Measurements from ENCODE around the gene USP30. TPM values are rescaled to one million over a fixed set of nuclear protein-coding genes. Genes with fewer than 3 reads are reported as not detected.

Gene USP30
- total and polyA plus RNA-seq, 8 donors, result 3.2 to 41.4 (median 10.9) TPM

DNA sequence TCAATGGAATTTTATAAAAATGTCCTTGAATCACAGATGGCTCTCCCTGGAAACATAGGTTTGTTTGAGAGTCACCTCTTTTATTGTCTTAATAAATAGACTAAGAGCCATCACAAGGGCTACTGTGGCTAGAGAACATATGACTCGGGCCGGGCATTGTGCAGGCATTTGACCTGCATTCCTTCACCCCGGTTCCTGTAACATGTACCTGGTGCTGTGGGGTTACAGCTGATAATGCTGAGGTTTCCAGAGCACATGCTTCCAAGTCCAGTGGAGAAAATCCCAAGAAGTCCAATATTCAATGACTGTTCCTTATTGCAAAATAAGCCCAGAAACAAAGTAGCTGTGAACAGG is 63.0 kb downstream of the USP30 start:
- Histone ChIP-seq H3K4me3 (peak overlapping the region in 1 of 4 donors; percentile 11), H3K36me3 (no peaks in the 10 kb centered on the region), H3K4me1 (peaks cover 77 to 89% (median 83%) of the 10 kb centered on the region in 4 donors), H3K27me3 (no peaks in the 10 kb centered on the region), H3K9me3 (no peaks in the 10 kb centered on the region), H3K27ac (peak overlapping the region; percentile 56 to 95 (median 93))
- intact Hi-C loops (cut with DNase I; ENCODE audit: low total_unique reads), result no loop called here
- no peak for DNase-seq
- 28 to 49% (median 35%) methylated on average over 3 of the region's 3 CpGs for WGBS, 5 donors
- TF ChIP-seq EP300 (IDR thresholded peaks at IDR 0.05), result no peak
- TF ChIP-seq POLR2A (IDR thresholded peaks at IDR 0.05), result no peak
- TF ChIP-seq, protein P1, sequence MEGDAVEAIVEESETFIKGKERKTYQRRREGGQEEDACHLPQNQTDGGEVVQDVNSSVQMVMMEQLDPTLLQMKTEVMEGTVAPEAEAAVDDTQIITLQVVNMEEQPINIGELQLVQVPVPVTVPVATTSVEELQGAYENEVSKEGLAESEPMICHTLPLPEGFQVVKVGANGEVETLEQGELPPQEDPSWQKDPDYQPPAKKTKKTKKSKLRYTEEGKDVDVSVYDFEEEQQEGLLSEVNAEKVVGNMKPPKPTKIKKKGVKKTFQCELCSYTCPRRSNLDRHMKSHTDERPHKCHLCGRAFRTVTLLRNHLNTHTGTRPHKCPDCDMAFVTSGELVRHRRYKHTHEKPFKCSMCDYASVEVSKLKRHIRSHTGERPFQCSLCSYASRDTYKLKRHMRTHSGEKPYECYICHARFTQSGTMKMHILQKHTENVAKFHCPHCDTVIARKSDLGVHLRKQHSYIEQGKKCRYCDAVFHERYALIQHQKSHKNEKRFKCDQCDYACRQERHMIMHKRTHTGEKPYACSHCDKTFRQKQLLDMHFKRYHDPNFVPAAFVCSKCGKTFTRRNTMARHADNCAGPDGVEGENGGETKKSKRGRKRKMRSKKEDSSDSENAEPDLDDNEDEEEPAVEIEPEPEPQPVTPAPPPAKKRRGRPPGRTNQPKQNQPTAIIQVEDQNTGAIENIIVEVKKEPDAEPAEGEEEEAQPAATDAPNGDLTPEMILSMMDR (IDR thresholded peaks at IDR 0.05), result no peak
- TF ChIP-seq POLR2AphosphoS5 (IDR thresholded peaks at IDR 0.05), result no peak

DNA sequence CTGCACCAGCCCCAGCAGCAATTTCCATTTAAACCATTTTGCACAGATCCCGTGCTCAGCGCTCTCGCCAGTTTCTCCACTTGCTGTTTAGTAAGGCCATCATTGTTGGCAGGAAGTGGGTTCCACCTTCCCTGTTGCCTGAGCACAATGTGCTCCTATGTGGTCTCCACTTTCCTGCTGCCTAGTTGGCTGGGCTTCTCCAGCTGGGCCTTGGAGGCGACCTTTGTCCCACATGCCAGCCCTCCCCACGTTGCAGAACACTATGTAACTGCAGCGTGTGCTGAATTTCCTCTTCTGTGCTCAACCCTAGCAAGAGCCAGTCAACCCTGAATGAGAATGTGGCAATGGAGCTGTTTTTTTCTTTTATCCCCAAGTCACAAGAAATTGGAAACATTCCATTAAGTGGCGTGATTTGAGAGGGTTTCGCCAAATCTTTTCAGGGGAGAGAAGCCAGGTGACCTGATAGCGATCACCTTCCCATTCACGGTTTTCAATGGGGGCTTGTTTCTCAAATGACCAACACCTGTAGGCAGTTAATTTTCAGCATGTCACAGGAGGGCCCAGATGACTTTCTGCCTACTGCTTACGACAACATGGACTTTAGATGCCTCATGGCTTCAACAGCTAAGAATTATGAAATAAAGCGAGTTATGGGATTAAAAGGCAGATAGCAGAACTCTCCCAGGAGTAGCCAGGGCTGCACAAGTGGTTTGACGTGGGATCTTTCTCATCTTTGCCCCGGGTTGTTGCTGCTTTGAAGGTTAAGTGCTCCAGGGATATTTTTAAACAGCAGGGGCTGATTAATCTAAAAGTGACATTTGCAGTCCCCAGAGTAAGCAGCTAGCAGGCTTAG is 63.6 kb downstream of the USP30 start, which contains the start of gene ACACB:
Gene ACACB, plus strand, starts transcription at position 830 of the 853 bp plus-strand sequence. CDS start 22,819 bp downstream, outside the sequence.
- Histone ChIP-seq H3K9me3 (no peaks in the 10 kb centered on the region), H3K36me3 (no peaks in the 10 kb centered on the region), H3K4me3 (peak within 1 kb of the TSS in 3 of 4 donors; percentile 11 to 26 (median 21)), H3K27me3 (no peaks in the 10 kb centered on the region), H3K4me1 (peaks cover 73 to 89% (median 81%) of the 10 kb centered on the region in 4 donors), H3K27ac (peak within 1 kb of the TSS; percentile 56 to 95 (median 93))
- DNase-seq, result peak; percentile 85 to 86
- intact Hi-C loops (cut with DNase I; ENCODE audit: low total_unique reads), result no loop called here
- 23 to 34% (median 27%) methylated on average over 14 of the region's 14 CpGs for WGBS, 5 donors
- TF ChIP-seq POLR2AphosphoS5 (IDR thresholded peaks at IDR 0.05) (peak; percentile 89 to 98 (median 96)), POLR2A (IDR thresholded peaks at IDR 0.05) (peak in 1 of 4 donors; percentile 30), EP300 (IDR thresholded peaks at IDR 0.05) (peak; percentile 95)
- TF ChIP-seq, protein P1 (IDR thresholded peaks at IDR 0.05), result no peak

DNA sequence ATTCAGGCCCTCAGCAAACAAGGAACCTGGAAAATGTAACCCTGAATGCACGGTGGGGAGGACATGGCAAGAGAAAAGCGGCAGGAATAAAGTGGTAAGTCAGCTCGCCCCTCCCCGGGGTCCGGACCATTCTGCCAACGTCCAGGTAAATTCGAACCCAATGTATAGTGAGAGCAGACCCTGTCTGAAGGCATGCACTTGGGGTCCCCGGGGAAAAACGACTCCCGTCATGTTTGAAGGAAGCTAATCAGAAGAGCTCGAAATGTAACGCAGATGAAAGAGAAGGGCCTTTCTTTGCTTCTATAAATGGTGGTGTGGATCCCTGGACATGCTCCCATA is 64.2 kb downstream of the USP30 start:
- TF ChIP-seq, protein P1 (IDR thresholded peaks at IDR 0.05), result no peak
- TF ChIP-seq POLR2AphosphoS5 (IDR thresholded peaks at IDR 0.05), result peak in 1 of 3 donors; percentile 37
- no peak for DNase-seq
- H3K27ac ChIP-seq, result peak overlapping the region; percentile 56 to 95 (median 93)
- no peaks in the 10 kb centered on the region for H3K36me3 ChIP-seq
- 30 to 44% (median 32%) methylated on average over 12 of the region's 12 CpGs for WGBS, 5 donors
- no peaks in the 10 kb centered on the region for H3K27me3 ChIP-seq
- peak overlapping the region in 3 of 4 donors; percentile 11 to 26 (median 21) for H3K4me3 ChIP-seq
- intact Hi-C loops (cut with DNase I; ENCODE audit: low total_unique reads), result no loop called here
- H3K9me3 ChIP-seq, result no peaks in the 10 kb centered on the region
- H3K4me1 ChIP-seq, result peaks cover 73 to 89% (median 81%) of the 10 kb centered on the region in 4 donors

DNA sequence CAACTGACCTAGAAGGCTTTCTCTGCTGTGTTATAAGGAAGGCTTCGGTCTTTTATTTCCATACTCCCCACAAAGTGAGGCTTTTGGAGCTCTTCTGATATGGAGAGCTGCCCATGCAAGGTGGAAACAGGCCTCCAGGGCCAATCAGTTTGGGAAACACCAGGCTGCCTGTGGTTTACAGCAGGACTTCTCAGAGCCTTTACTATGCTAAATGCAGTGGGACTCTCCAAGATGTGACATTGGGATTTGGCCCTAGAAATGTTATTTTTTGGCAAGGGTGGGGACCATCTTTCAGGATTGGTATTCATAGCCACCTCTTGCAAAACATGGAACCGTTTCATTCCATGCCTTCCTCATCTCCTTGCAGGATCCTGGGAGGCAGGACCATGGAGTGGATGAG is 67.7 kb downstream of the USP30 start:
- no peaks in the 10 kb centered on the region for H3K36me3 ChIP-seq
- H3K4me1 ChIP-seq, result peaks cover 44 to 63% (median 52%) of the 10 kb centered on the region in 4 donors
- intact Hi-C loops (cut with DNase I; ENCODE audit: low total_unique reads), result no loop called here
- H3K27ac ChIP-seq, result peak overlapping the region in 4 of 5 donors; percentile 92 to 95 (median 93)
- no peaks in the 10 kb centered on the region for H3K9me3 ChIP-seq
- H3K27me3 ChIP-seq, result no peaks in the 10 kb centered on the region
- DNase-seq, result no peak
- no peak overlapping the region for H3K4me3 ChIP-seq
- 37 to 58% (median 47%) methylated on average over 2 of the region's 2 CpGs for WGBS, 5 donors
- TF ChIP-seq POLR2A (IDR thresholded peaks at IDR 0.05), result no peak

DNA sequence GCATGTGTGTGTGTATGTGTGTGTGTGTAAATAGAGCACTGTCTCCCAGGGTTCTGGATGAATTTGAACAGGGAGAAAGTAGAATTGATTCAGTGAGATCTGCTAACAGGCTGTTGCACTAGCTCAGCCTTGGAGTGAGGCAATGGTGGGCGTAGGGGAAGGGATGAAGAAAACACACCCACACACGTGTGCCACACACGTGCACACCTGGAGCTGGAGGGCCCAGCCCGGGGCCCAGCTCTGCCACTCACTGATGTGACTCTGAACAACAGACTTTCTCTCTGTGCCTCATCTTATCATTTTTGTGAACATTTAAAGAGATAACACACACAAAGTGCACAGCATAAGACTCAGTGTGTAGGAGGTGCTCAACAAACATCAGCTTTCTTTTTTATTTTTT is 68.2 kb downstream of the USP30 start:
- DNase-seq, result no peak
- intact Hi-C loops (cut with DNase I; ENCODE audit: low total_unique reads), result no loop called here

More for the DNA sequence above, 68.2 kb downstream of the USP30 start:
- Histone ChIP-seq H3K27ac (peak overlapping the region in 3 of 5 donors; percentile 92 to 93 (median 93)), H3K9me3 (no peaks in the 10 kb centered on the region), H3K4me1 (peaks cover 40 to 60% (median 48%) of the 10 kb centered on the region in 4 donors), H3K4me3 (no peak overlapping the region), H3K36me3 (no peaks in the 10 kb centered on the region), H3K27me3 (no peaks in the 10 kb centered on the region)
- WGBS, 5 donors, result 25 to 71% (median 40%) methylated on average over 4 of the region's 4 CpGs
- TF ChIP-seq POLR2A (IDR thresholded peaks at IDR 0.05), result no peak
- TF ChIP-seq EP300 (IDR thresholded peaks at IDR 0.05), result no peak
- TF ChIP-seq, protein P1 (IDR thresholded peaks at IDR 0.05), result no peak
- no peak for TF ChIP-seq POLR2AphosphoS5 (IDR thresholded peaks at IDR 0.05)
